C4-2B (cell line): Measurements from ENCODE around the gene SLC66A1.

Experiments used
- CTCF ChIP-seq: fragments of 450-650 bp; conservative IDR thresholded peaks from 2 replicates; pipeline ENCODE4 v1.5.1; 2017; ENCODE audit warnings: mild to moderate bottlenecking
- ZFX ChIP-seq: fragments of 450-650 bp; IDR thresholded peaks from 2 replicates; pipeline ENCODE4 v1.6.1; 2017

- TF ChIP-seq CTCF (no peak), ZFX (no peak)
Measured at GRCh38 chr1:19273106-19273843, 38.9 kb upstream of the SLC66A1 start.
